OCI-LY1 (cell line): ENCODE measurements around the gene HOXD4.
A peak's percentile ranks its signal among the peaks of the same experiment; 100 is the strongest.

Experiments used
- EZH2 ChIP-seq: fragments of 200-600 bp; sonication (generic), shearing (Covaris generic); IDR thresholded peaks from 2 replicates; pipeline ENCODE4 v1.8.0; 2017; ENCODE audit warnings: borderline replicate concordance, mixed run types, mild to moderate bottlenecking, antibody characterized with exemption, low read length, moderate library complexity, mixed read lengths
- TF ChIP-seq, protein P1 (sequence below): fragments of 200-600 bp; sonication (generic), shearing (Covaris generic); IDR thresholded peaks from 2 replicates; pipeline ENCODE4 v1.5.1; 2017; ENCODE audit warnings: mild to moderate bottlenecking, antibody characterized with exemption, low read length, moderate library complexity, mixed read lengths

DNA sequence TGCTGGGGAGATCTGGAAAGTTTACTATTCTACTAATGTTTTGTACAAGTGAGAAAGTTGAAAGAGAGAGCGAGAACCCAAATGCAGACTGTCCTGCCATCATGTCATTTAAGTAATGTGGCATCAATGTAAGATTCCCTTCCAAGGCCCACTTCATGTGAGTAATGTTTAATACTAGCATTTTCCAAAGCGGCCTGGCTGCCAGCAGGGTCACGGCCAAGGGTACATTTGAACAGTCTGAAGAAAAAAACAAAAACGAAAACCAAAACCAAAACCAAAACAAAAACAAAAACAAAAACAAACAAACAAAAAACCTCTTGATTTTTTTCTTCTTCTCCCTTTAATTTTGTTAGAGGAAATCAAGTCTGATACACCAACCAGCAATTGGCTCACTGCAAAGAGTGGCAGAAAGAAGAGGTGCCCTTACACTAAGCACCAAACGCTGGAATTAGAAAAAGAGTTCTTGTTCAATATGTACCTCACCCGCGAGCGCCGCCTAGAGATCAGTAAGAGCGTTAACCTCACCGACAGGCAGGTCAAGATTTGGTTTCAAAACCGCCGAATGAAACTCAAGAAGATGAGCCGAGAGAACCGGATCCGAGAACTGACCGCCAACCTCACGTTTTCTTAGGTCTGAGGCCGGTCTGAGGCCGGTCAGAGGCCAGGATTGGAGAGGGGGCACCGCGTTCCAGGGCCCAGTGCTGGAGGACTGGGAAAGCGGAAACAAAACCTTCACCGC, 32.6 kb upstream of the HOXD4 start:
- TF ChIP-seq, protein P1, sequence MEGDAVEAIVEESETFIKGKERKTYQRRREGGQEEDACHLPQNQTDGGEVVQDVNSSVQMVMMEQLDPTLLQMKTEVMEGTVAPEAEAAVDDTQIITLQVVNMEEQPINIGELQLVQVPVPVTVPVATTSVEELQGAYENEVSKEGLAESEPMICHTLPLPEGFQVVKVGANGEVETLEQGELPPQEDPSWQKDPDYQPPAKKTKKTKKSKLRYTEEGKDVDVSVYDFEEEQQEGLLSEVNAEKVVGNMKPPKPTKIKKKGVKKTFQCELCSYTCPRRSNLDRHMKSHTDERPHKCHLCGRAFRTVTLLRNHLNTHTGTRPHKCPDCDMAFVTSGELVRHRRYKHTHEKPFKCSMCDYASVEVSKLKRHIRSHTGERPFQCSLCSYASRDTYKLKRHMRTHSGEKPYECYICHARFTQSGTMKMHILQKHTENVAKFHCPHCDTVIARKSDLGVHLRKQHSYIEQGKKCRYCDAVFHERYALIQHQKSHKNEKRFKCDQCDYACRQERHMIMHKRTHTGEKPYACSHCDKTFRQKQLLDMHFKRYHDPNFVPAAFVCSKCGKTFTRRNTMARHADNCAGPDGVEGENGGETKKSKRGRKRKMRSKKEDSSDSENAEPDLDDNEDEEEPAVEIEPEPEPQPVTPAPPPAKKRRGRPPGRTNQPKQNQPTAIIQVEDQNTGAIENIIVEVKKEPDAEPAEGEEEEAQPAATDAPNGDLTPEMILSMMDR, result peak; percentile 72
- no peak for TF ChIP-seq EZH2
